Measurements from ENCODE around the gene DNAJB6. TPM values are rescaled to one million over a fixed set of nuclear protein-coding genes. Genes with fewer than 3 reads are reported as not detected.

Gene DNAJB6
- total RNA-seq, 2 experiments from 2014 or later = 56.4 to 65.9 TPM

- Histone ChIP-seq H3K4me1 (ENCODE audit: insufficient read depth, low read length, poor library complexity, severe bottlenecking) (peaks cover 4% of the 10 kb centered on the region), H3K4me3 (ENCODE audit: low read depth, low read length, poor library complexity, severe bottlenecking) (no peak overlapping the region), H2AFZ (ENCODE audit: low read length) (no peak overlapping the region), H3K9me3 (ENCODE audit: low read length) (no peaks in the 10 kb centered on the region), H3K27ac (ENCODE audit: low read depth, low read length, poor library complexity, severe bottlenecking) (no peak overlapping the region), H3K36me3 (ENCODE audit: insufficient read depth, low read length) (no peaks in the 10 kb centered on the region), H3K4me2 (ENCODE audit: low read length) (no peak overlapping the region), H4K20me1 (ENCODE audit: insufficient read depth, low read length) (no peaks in the 10 kb centered on the region), H3K79me2 (ENCODE audit: insufficient read depth, low read depth, low read length) (no peaks in the 10 kb centered on the region), H3K9me2 (ENCODE audit: insufficient read depth, low read length) (no peaks in the 10 kb centered on the region)
- peak; percentile 10 for DNase-seq (ENCODE audit: low spot score)
- BruUV-seq (replicated peaks) = no TSS peak
- POLR2A ChIA-PET = no interaction called here
- intact Hi-C loops (cut with micrococcal nuclease; ENCODE audit: unreplicated experiment) = no loop called here
- CTCF ChIA-PET (ENCODE audit: unreplicated experiment) = no interaction called here
- TF ChIP-seq EZH2phosphoT487 (IDR thresholded peaks at IDR 0.05; ENCODE audit: borderline replicate concordance, low read depth, low read length) = no peak
- TF ChIP-seq, protein P1, sequence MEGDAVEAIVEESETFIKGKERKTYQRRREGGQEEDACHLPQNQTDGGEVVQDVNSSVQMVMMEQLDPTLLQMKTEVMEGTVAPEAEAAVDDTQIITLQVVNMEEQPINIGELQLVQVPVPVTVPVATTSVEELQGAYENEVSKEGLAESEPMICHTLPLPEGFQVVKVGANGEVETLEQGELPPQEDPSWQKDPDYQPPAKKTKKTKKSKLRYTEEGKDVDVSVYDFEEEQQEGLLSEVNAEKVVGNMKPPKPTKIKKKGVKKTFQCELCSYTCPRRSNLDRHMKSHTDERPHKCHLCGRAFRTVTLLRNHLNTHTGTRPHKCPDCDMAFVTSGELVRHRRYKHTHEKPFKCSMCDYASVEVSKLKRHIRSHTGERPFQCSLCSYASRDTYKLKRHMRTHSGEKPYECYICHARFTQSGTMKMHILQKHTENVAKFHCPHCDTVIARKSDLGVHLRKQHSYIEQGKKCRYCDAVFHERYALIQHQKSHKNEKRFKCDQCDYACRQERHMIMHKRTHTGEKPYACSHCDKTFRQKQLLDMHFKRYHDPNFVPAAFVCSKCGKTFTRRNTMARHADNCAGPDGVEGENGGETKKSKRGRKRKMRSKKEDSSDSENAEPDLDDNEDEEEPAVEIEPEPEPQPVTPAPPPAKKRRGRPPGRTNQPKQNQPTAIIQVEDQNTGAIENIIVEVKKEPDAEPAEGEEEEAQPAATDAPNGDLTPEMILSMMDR (conservative IDR thresholded peaks at IDR 0.05; ENCODE audit: low read length) = no peak
These were observed 103.7 kb downstream of the DNAJB6 start for GRCh38 chr7:157440346-157441022.

- TF ChIP-seq, protein P1 (conservative IDR thresholded peaks at IDR 0.05; ENCODE audit: low read length) = no peak
- no peak for TF ChIP-seq EZH2phosphoT487 (IDR thresholded peaks at IDR 0.05; ENCODE audit: borderline replicate concordance, low read depth, low read length)
- H3K36me3 ChIP-seq (ENCODE audit: insufficient read depth, low read length) = no peaks in the 10 kb centered on the region
- intact Hi-C loops (cut with micrococcal nuclease; ENCODE audit: unreplicated experiment) = no loop called here
- no TSS peak for BruUV-seq (replicated peaks)
- H3K4me1 ChIP-seq (ENCODE audit: insufficient read depth, low read length, poor library complexity, severe bottlenecking) = peaks cover 4% of the 10 kb centered on the region
- ChIA-PET POLR2A (no interaction called here), CTCF (ENCODE audit: unreplicated experiment) (no interaction called here)
- H3K27ac ChIP-seq (ENCODE audit: low read depth, low read length, poor library complexity, severe bottlenecking) = no peak overlapping the region
- H2AFZ ChIP-seq (ENCODE audit: low read length) = no peak overlapping the region
- H3K9me3 ChIP-seq (ENCODE audit: low read length) = no peaks in the 10 kb centered on the region
- no peaks in the 10 kb centered on the region for H3K79me2 ChIP-seq (ENCODE audit: insufficient read depth, low read depth, low read length)
- no peak overlapping the region for H3K4me3 ChIP-seq (ENCODE audit: low read depth, low read length, poor library complexity, severe bottlenecking)
- H3K9me2 ChIP-seq (ENCODE audit: insufficient read depth, low read length) = no peaks in the 10 kb centered on the region
- H4K20me1 ChIP-seq (ENCODE audit: insufficient read depth, low read length) = no peaks in the 10 kb centered on the region
- no peak for DNase-seq (ENCODE audit: low spot score)
- no peak overlapping the region for H3K4me2 ChIP-seq (ENCODE audit: low read length)
These were observed 104.2 kb downstream of the DNAJB6 start for GRCh38 chr7:157441023-157441399.

GRCh38 chr7:157442456-157442855 is 105.7 kb downstream of the DNAJB6 start:
- no peak overlapping the region for H3K4me2 ChIP-seq (ENCODE audit: low read length)
- DNase-seq (ENCODE audit: low spot score) = no peak

More at GRCh38 chr7:157442456-157442855, 105.7 kb downstream of the DNAJB6 start:
- H3K27ac ChIP-seq (ENCODE audit: low read depth, low read length, poor library complexity, severe bottlenecking) = no peak overlapping the region
- BruUV-seq (replicated peaks) = no TSS peak
- H3K4me1 ChIP-seq (ENCODE audit: insufficient read depth, low read length, poor library complexity, severe bottlenecking) = peaks cover 4% of the 10 kb centered on the region
- ChIA-PET CTCF (ENCODE audit: unreplicated experiment) (no interaction called here), POLR2A (no interaction called here)
- no peak overlapping the region for H3K4me3 ChIP-seq (ENCODE audit: low read depth, low read length, poor library complexity, severe bottlenecking)
- H3K9me3 ChIP-seq (ENCODE audit: low read length) = no peaks in the 10 kb centered on the region
- H3K79me2 ChIP-seq (ENCODE audit: insufficient read depth, low read depth, low read length) = no peaks in the 10 kb centered on the region
- H3K36me3 ChIP-seq (ENCODE audit: insufficient read depth, low read length) = no peaks in the 10 kb centered on the region
- TF ChIP-seq, protein P1 (conservative IDR thresholded peaks at IDR 0.05; ENCODE audit: low read length) = no peak
- TF ChIP-seq EZH2phosphoT487 (IDR thresholded peaks at IDR 0.05; ENCODE audit: borderline replicate concordance, low read depth, low read length) = no peak
- intact Hi-C loops (cut with micrococcal nuclease; ENCODE audit: unreplicated experiment) = no loop called here
- H4K20me1 ChIP-seq (ENCODE audit: insufficient read depth, low read length) = no peaks in the 10 kb centered on the region
- no peaks in the 10 kb centered on the region for H3K9me2 ChIP-seq (ENCODE audit: insufficient read depth, low read length)
- H2AFZ ChIP-seq (ENCODE audit: low read length) = no peak overlapping the region
